NCI-H524 (cell line): Measurements from ENCODE around the gene RAET1E.
A peak's percentile ranks its signal among the peaks of the same experiment; 100 is the strongest.
"Not testable (repeated sequence)": the region's sequence is repeated elsewhere in the genome, so short reads cannot be mapped to it uniquely, and the experiment has no call there.

Experiments
- DNase-seq, 2 experiments: peaks; one replicate each; lab custom pipeline; 2025; lab: John Stamatoyannopoulos, UW

RAET1E gene

DNA sequence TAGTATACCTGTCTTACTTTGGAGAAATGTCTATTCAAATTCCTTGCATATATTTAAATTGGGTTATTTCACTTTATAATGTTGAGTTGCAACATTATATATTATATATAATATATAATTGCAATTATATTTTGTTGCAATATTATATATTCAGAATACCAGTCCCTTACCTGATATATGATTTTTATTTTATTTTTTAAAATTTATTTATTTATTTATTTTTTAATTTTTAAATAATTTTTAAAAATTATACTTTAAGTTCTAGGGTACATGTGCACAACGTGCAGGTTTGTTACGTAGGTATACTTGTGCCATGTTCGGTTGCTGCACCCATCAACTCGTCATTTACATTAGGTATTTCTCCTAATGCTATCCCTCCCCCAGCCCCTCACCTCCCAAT lies 29.1 kb upstream of the RAET1E start:
- DNase-seq, result not testable (repeated sequence)

DNA sequence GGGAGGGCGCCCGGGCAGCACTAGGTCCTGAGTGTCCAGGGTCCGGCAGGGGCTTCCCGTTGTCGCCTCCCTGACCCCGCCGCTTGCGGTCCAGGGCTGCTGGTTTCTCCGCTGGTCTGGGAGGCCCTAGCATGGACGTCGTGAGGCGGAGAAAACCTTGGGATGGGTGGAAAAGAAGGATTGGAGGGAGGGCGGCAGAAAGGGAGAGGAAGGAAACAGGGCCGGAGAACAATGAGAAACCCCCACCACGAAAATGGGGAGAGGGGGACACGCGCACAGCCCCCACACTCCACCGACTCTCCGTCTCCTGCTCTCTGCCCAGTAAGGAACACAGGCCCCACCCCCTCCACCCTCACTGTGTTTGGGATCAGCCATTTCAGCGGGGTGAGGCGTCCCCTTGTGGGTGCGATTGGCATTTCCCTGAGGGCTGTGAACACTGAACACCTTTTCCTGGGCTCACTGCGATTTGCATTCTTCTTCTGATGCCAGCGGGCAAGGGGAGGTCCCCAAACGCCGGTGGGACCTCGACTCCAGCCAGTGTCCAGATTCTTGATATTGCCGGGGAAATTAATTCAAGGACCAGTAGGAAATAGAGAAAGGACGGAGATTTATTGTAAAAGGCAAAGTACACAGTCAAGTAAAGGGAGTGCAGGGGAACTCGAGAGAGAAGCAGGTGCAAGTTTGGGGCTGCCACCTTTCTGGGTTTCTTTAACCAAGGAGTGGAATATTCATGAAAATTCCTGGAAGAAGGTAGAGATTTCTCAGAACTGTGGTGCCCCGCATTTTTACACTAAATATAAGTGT lies 28.3 kb upstream of the RAET1E start:
- peak; percentile 84 to 88 for DNase-seq

- peak; percentile 46 to 53 for DNase-seq
Measured at GRCh38 chr6:149925253-149925973, 27.5 kb upstream of the RAET1E start.

- no peak for DNase-seq
Measured at GRCh38 chr6:149924933-149925252, 27.0 kb upstream of the RAET1E start.

DNA sequence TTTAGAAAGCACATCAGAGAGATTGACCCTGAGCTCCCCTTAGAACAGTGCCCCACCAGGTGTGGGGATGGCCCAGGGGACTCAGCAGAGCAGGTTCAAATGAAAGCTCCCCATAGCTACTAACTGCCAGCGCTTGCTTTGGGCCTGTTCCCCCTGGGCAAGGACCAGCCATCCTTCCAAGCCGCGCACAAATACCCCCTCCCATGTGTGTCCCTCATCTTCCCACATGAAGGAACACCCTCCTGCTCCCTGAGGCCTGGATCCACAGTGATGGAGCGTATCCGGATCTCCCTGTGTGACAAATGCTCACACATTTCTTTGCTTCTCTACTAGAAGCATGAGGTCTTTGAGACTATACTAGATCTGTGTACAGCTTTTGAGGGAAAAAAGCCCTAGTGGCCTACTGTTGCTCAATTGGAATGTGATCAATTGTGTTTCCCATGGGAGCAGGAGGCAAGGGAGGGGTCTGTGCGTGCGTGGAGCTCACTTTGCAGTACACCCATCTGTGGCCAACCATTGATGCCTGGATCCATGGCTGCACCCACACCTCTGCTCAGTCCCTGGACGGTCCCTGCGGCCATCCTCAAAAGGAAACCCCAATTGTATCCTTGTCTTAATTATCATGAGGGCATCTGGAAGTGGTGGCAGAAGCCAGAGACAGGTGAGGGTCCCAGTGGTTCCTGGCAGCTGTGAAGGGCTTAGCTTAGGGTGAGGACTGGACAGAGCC lies 26.5 kb upstream of the RAET1E start:
- no peak for DNase-seq

GRCh38 chr6:149923327-149923986 lies 25.5 kb upstream of the RAET1E start:
- DNase-seq, result no peak

GRCh38 chr6:149922642-149923326 lies 24.9 kb upstream of the RAET1E start, which contains the start of gene RAET1G:
Gene RAET1G (minus strand): TSS chr6:149923121. CDS start chr6:149923010, 111 bp downstream.
- peak; percentile 82 to 92 for DNase-seq

GRCh38 chr6:149922091-149922490 lies 24.2 kb upstream of the RAET1E start:
- DNase-seq, result not testable (repeated sequence)

DNA sequence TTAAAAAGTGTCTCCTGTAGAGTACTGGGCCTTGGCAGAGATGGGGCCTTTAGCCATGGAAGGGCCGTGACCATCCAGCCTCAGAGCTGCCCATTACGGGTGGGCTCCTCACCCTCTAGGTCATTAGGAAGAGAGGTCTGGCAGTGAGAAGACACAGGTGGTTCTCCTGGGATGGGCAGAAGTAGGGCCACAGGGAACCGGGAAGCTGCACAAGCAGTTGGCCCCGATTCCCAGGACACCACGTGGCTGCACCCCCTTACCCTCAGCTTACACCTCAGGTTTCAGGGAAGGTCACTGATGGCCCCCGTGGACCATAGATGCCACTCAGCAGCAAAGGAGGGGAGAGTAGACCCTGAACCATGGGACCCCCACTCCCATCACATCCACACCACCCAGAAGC lies 23.4 kb upstream of the RAET1E start:
- DNase-seq, result no peak

GRCh38 chr6:149919834-149920225 lies 21.9 kb upstream of the RAET1E start:
- no peak for DNase-seq

DNA sequence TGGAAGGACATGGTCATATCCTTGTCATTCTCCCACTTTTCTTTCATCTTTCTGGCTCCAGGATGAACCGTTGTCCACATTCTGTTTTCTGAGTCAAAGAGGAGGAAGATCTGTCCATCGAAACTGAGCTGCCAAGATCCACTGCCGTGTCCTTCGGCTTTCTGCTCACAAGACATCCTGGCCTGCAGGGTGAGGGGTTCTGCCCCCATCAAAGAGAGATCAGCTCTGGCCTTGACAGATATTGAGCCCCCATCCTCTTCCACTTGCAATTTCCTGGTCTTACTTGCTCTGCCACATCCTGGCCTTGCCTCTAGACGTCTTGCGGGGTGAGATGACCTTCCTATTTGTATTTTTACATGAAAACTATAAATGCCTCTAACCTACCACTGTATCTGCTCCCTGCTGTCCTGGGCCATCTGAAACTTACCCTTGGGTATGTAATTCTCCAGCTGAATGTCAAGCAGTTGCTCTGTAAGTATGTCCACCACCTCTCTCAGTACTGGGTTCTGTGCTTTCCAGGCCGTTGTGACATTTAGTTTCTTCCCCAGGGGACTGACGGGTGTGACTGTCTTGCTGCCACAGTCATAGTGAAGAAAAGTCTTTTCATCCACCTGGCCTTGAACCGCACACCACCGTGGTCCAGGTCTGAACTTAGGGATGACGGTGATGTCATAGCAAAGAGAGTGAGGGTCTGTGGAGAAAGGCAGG lies 21.4 kb upstream of the RAET1E start:
- DNase-seq, result not testable (repeated sequence)

DNA sequence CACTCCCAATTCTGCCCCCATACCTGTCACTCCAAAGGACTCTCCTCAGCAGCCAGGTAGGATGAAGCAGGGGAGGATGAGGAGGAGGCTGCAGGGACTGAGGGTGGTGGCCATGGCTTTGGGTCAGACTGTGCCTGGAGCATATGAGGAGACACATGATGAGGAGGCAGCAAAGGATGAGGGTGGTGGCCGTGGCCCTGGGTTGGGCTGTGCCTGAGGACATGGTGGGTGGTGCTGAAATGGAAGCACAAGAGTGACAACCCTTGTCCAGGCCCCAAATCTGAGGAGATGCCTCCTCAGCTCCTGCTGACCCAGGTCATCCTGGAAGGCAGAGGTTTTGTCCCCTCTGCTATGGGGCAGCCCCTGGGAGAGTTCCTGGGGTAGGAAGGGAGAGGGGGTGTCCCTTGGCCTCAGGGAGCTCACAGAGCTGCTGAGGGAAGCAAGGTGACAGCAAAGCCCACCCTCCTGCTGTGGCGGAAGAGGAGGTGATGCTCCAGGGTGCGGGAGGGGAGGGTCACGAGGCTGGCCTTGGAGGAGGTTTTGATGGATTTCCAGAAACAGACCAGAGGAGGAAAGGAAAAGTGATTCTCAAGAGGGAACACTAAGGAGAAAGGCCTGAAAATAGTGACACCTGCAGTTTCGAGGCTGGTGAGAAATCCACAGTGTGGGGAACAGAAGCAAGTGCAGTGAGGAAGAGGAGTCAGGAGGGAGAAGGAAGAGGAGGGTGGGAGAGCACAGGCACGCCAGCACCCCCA lies 20.4 kb upstream of the RAET1E start:
- no peak for DNase-seq

GRCh38 chr6:149917679-149918078 lies 19.8 kb upstream of the RAET1E start:
- DNase-seq, result no peak

DNA sequence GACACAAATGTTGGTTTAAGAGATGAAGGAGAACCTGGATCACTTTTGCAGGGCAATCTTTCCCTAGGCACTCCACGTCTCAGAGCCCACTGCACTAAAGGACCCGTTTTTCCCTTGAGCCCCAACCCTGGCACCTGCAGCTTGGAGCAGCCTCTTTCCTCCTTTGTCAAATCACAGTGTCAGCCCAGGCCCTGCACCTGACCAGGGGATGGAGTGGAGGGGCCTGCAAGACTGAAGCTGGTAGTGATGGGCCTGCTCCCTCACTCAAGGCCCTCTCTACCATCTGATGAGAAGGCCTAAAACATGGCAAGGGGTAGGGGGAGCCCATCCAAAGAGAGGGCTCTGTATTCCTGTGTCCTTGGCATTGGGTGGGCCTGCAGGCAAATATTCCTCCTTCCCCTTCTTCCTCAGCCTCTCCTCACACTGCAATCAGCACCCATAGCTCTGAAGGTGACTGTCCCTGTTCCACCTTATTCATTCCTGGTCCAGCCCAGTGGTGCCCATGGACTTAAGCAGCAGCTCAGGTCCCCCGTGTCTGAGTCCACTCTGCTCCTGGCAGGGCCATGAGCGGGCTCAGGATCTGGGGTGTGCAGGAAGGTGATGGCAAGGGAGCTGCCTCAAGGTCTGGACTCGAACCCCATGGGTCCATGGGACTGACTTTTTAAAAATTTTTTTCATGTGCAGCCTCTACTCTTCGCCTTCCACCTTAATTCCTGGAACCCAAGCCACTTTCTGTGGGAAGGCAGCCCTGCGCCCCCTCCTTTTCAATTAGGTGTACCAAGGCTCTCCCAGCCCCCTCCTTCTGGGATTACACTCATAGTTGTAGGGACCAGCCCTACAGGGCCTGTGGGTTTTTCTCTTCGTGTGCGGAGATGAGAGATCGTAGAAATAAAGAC lies 18.3 kb upstream of the RAET1E start:
- DNase-seq, result no peak

DNA sequence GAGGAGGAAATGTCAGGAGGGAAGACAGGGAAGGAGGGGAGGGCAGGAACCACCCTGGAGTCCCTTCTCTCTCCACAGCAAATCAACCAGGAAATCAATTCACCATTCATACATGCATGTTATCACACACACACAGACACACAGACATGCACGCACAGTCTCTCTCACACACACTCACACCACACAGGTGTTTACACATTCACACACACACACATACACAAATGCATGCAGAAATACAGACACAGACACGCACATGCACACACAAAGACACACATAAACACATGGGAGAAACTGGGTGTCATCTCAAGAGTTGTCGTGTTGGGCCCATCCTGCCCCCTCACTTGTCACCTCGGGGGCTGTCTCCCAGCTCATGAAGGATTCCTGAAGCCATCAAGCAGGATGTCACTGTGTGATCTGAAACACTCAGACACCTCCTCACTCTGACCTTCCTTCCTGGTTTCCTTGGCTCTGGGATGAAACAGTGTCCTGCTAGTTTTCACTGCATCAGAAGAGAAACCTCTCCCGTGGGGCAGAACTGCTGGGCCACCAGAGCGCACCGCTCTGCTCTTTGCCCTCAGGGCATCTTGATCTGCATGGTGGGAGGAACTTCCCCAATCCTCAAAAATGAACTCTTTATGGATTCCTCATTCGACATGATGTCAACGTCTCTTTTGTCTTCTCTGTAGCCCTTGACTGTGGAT lies 15.8 kb upstream of the RAET1E start:
- DNase-seq, result no peak

GRCh38 chr6:149913085-149913484 lies 15.2 kb upstream of the RAET1E start:
- no peak for DNase-seq

- not testable (repeated sequence) for DNase-seq
Measured at GRCh38 chr6:149912680-149913079, 14.8 kb upstream of the RAET1E start.

- DNase-seq, result no peak
Measured at GRCh38 chr6:149910721-149911151, 12.8 kb upstream of the RAET1E start.
